H9 (cell line): ENCODE results near the gene PTPRF. TPM values are rescaled to one million over a fixed set of nuclear protein-coding genes. Genes with fewer than 3 reads are reported as not detected.

Experiments used
- DNase-seq: peaks from one replicate; pipeline ENCODE4 v3.0.0-alpha.2; 2017
- H2AFZ ChIP-seq: one replicate; pipeline ENCODE4 v1.6.1; 2013; ENCODE audit warnings: mild to moderate bottlenecking, low read length, control low read depth, moderate library complexity
- H2AK5ac ChIP-seq: 2 replicates; pipeline ENCODE4 v1.6.1; 2013; ENCODE audit warnings: low read length, control low read depth, mixed read lengths; ENCODE audit not compliant: insufficient read length
- H2BK120ac ChIP-seq: one replicate; pipeline ENCODE4 v1.6.1; 2013; ENCODE audit warnings: low read depth, mild to moderate bottlenecking, low read length, control low read depth, inconsistent platforms; ENCODE audit not compliant: poor library complexity, severe bottlenecking
- H2BK12ac ChIP-seq: 2 replicates; pipeline ENCODE4 v1.6.1; 2013; ENCODE audit warnings: low read length, control low read depth, mixed read lengths, low read depth; ENCODE audit not compliant: insufficient read length
- H2BK15ac ChIP-seq: 2 replicates; pipeline ENCODE4 v1.6.1; 2013; ENCODE audit warnings: low read depth, low read length, control low read depth
- H2BK20ac ChIP-seq: one replicate; pipeline ENCODE4 v1.6.1; 2013; ENCODE audit warnings: low read depth, mild to moderate bottlenecking, low read length, control low read depth, inconsistent platforms; ENCODE audit not compliant: poor library complexity, severe bottlenecking
- H2BK5ac ChIP-seq: 2 replicates; pipeline ENCODE4 v1.6.1; 2013; ENCODE audit warnings: low read length, control low read depth, mixed read lengths; ENCODE audit not compliant: insufficient read length
- H3K14ac ChIP-seq: 2 replicates; pipeline ENCODE4 v1.6.1; 2013; ENCODE audit warnings: low read length, control low read depth; ENCODE audit not compliant: insufficient read depth
- H3K18ac ChIP-seq: 2 replicates; pipeline ENCODE4 v1.6.1; 2013; ENCODE audit warnings: low read depth, mild to moderate bottlenecking, mixed read lengths, low read length, control low read depth; ENCODE audit not compliant: insufficient read length
- H3K23ac ChIP-seq: 2 replicates; pipeline ENCODE4 v1.6.1; 2013; ENCODE audit warnings: low read length, control low read depth, mixed read lengths, low read depth; ENCODE audit not compliant: insufficient read length
- H3K23me2 ChIP-seq: 2 replicates; pipeline ENCODE4 v1.6.1; 2013; ENCODE audit warnings: low read depth, mild to moderate bottlenecking, mixed read lengths, low read length, control low read depth; ENCODE audit not compliant: insufficient read length, poor library complexity, severe bottlenecking
- H3K27ac ChIP-seq: 2 replicates; pipeline ENCODE4 v1.5.1; 2013; ENCODE audit warnings: low read length, control low read depth, mixed read lengths, low read depth; ENCODE audit not compliant: insufficient read length
- H3K27me3 ChIP-seq: 2 replicates; pipeline ENCODE4 v1.6.1; 2013; ENCODE audit warnings: low read length, control low read depth, inconsistent platforms; ENCODE audit not compliant: insufficient read depth
- H3K4ac ChIP-seq: 2 replicates; pipeline ENCODE4 v1.6.1; 2013; ENCODE audit warnings: low read depth, mild to moderate bottlenecking, control low read depth, inconsistent platforms, low read length, moderate library complexity
- H3K4me1 ChIP-seq: 2 replicates; pipeline ENCODE4 v1.6.1; 2013; ENCODE audit warnings: low read length, control low read depth, inconsistent platforms; ENCODE audit not compliant: insufficient read depth
- H3K4me2 ChIP-seq: 2 replicates; pipeline ENCODE4 v1.6.1; 2013; ENCODE audit warnings: low read length, control low read depth, mixed read lengths; ENCODE audit not compliant: insufficient read length, insufficient read depth
- H3K56ac ChIP-seq: 2 replicates; pipeline ENCODE4 v1.6.1; 2013; ENCODE audit warnings: low read depth, mild to moderate bottlenecking, mixed read lengths, low read length, control low read depth; ENCODE audit not compliant: insufficient read length
- H3K79me1 ChIP-seq: 2 replicates; pipeline ENCODE4 v1.6.1; 2013; ENCODE audit warnings: low read depth, mild to moderate bottlenecking, moderate library complexity, low read length, control low read depth, inconsistent platforms; ENCODE audit not compliant: insufficient read depth, poor library complexity, severe bottlenecking
- H3K79me2 ChIP-seq: 2 replicates; pipeline ENCODE4 v1.6.1; 2013; ENCODE audit warnings: low read length, control low read depth, inconsistent platforms; ENCODE audit not compliant: insufficient read depth
- H3K9ac ChIP-seq: 2 replicates; pipeline ENCODE4 v1.6.1; 2013; ENCODE audit warnings: low read length, control low read depth, mixed read lengths; ENCODE audit not compliant: insufficient read length; ENCODE audit errors: extremely low read depth
- H3K9me3 ChIP-seq: one replicate; pipeline ENCODE4 v1.6.1; 2013; ENCODE audit warnings: low read depth, low read length, inconsistent platforms; ENCODE audit not compliant: control insufficient read depth
- H3T11ph ChIP-seq: one replicate; pipeline ENCODE4 v1.6.1; 2013; ENCODE audit warnings: mild to moderate bottlenecking, low read length, control low read depth, inconsistent platforms
- H4K20me1 ChIP-seq: one replicate; pipeline ENCODE4 v1.6.1; 2013; ENCODE audit not compliant: control insufficient read depth, insufficient read length, insufficient read depth
- H4K5ac ChIP-seq: 2 replicates; pipeline ENCODE4 v1.6.1; 2013; ENCODE audit warnings: low read depth, mild to moderate bottlenecking, mixed read lengths, low read length, control low read depth; ENCODE audit not compliant: insufficient read length
- H4K8ac ChIP-seq: replicated peaks from 2 replicates; pipeline ENCODE4 v1.6.1; 2013; ENCODE audit warnings: low read length, control low read depth, mixed read lengths, low read depth; ENCODE audit not compliant: insufficient read length
- H4K91ac ChIP-seq: 2 replicates; pipeline ENCODE4 v1.6.1; 2013; ENCODE audit warnings: low read depth, mild to moderate bottlenecking, moderate library complexity, mixed read lengths, low read length, control low read depth; ENCODE audit not compliant: insufficient read length
- H3K27ac Mint-ChIP-seq, 3 experiments: 2 replicates in 2 of 3; 3 replicates in 1 of 3; pipeline ENCODE4 v1.8.0; 2020 to 2021; ENCODE audit warnings: mixed read lengths in 3 of 3, mild to moderate bottlenecking in 1 of 3, moderate library complexity in 1 of 3
- H3K27me3 Mint-ChIP-seq: 2 replicates; pipeline ENCODE4 v1.8.0; 2021; ENCODE audit warnings: low read depth, mild to moderate bottlenecking, moderate library complexity, mixed read lengths
- H3K36me3 Mint-ChIP-seq, 3 experiments: 2 replicates in 2 of 3; 3 replicates in 1 of 3; pipeline ENCODE4 v1.8.0; 2020 to 2021; ENCODE audit warnings: low read depth in 3 of 3, mixed read lengths in 3 of 3; ENCODE audit not compliant: insufficient read depth in 1 of 3
- H3K4me1 Mint-ChIP-seq, 2 experiments: 2 replicates each; pipeline ENCODE4 v1.8.0; 2020; ENCODE audit warnings: mixed read lengths in 2 of 2
- H3K4me3 Mint-ChIP-seq, 2 experiments: 2 replicates in 1 of 2; 3 replicates in 1 of 2; pipeline ENCODE4 v1.8.0; 2020 to 2021; ENCODE audit warnings: mild to moderate bottlenecking in 2 of 2, mixed read lengths in 2 of 2, moderate library complexity in 1 of 2
- H3K9me3 Mint-ChIP-seq, 2 experiments: 2 replicates in 1 of 2; 3 replicates in 1 of 2; pipeline ENCODE4 v1.8.0; 2020; ENCODE audit warnings: mild to moderate bottlenecking in 2 of 2, mixed read lengths in 2 of 2, moderate library complexity in 1 of 2
- WGBS: extraction: QIAGEN DNeasy Blood & Tissue Kit; methylation state at CpG from one replicate; pipeline ENCODE4 v1.1.7; 2013; ENCODE audit warnings: missing lambda C conversion rate, low lambda C conversion rate, mixed read lengths; ENCODE audit not compliant: insufficient read length; ENCODE audit errors: extremely low coverage; 5-methylcytosine and 5-hydroxymethylcytosine counted together
- total RNA-seq: library from RNA; stranded (reverse); gene quantifications from 2 replicates; pipeline ENCODE4 v1.2.1, GENCODE V29; 2021
- TF ChIP-seq, protein P1 (sequence below): fragments of 200-600 bp; sonication (generic); conservative IDR thresholded peaks from 3 replicates; pipeline ENCODE4 v1.8.0; 2021; ENCODE audit warnings: antibody characterized with exemption, mild to moderate bottlenecking

The PTPRF gene
- total RNA-seq, 1 experiment from 2014 or later = 193 TPM

DNA sequence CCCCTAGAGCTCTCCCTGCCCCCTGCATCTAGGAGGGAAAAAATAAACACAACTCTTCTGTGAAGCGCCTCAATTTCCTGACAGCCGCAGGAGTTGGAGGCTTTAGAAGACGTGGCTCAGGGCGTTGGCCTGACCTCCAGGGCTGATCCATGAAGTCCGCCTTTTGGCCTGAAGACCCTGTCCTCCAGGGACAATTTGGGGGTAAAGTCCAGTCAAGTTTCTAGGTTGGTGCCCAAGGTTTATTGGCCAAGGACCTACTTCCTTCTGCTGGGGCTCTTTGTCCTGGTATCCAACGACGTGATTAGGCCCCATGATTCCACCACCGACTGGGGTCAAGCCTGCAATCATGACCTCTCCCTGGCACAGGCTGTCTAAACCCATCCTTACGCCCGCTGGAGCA is 54.9 kb downstream of the PTPRF start:
- no peaks in the 10 kb centered on the region for H3K9me3 ChIP-seq
- no peak overlapping the region for H4K5ac ChIP-seq
- H3K79me1 ChIP-seq = no peaks in the 10 kb centered on the region
- no peak overlapping the region for H2BK15ac ChIP-seq
- no peak overlapping the region for H3K14ac ChIP-seq
- no peak overlapping the region for H2BK12ac ChIP-seq
- H3K79me2 ChIP-seq = no peaks in the 10 kb centered on the region
- no peak overlapping the region for H3K4ac ChIP-seq
- no peak overlapping the region for H2AK5ac ChIP-seq
- no peak overlapping the region for H2BK120ac ChIP-seq
- H3K4me1 Mint-ChIP-seq = peaks cover 0 to 2% of the 10 kb centered on the region in 2 experiments; a peak in 1 of 4 replicates
- no peak overlapping the region for H3K56ac ChIP-seq
- no peak overlapping the region for H3K9ac ChIP-seq
- H4K91ac ChIP-seq = no peak overlapping the region
- no peak for DNase-seq
- no peaks in the 10 kb centered on the region for H3K23me2 ChIP-seq
- peaks cover 2% of the 10 kb centered on the region for H4K20me1 ChIP-seq
- no peak overlapping the region for H3T11ph ChIP-seq
- no peaks in the 10 kb centered on the region; a peak in 1 of 5 replicates for H3K9me3 Mint-ChIP-seq
- H3K27me3 Mint-ChIP-seq = no peaks in the 10 kb centered on the region
- TF ChIP-seq, protein P1, sequence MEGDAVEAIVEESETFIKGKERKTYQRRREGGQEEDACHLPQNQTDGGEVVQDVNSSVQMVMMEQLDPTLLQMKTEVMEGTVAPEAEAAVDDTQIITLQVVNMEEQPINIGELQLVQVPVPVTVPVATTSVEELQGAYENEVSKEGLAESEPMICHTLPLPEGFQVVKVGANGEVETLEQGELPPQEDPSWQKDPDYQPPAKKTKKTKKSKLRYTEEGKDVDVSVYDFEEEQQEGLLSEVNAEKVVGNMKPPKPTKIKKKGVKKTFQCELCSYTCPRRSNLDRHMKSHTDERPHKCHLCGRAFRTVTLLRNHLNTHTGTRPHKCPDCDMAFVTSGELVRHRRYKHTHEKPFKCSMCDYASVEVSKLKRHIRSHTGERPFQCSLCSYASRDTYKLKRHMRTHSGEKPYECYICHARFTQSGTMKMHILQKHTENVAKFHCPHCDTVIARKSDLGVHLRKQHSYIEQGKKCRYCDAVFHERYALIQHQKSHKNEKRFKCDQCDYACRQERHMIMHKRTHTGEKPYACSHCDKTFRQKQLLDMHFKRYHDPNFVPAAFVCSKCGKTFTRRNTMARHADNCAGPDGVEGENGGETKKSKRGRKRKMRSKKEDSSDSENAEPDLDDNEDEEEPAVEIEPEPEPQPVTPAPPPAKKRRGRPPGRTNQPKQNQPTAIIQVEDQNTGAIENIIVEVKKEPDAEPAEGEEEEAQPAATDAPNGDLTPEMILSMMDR = no peak
- no peak overlapping the region for H4K8ac ChIP-seq
- H2BK20ac ChIP-seq = no peak overlapping the region
- no peak overlapping the region for H3K4me2 ChIP-seq
- no peaks in the 10 kb centered on the region for H3K27me3 ChIP-seq
- WGBS = no CpG with 5 or more reads among the region's 10 CpGs
- peak overlapping the region in 2 of 3 experiments; percentile 16 to 77; a peak in 1 of 7 replicates for H3K27ac Mint-ChIP-seq
- H2BK5ac ChIP-seq = no peak overlapping the region
- H2AFZ ChIP-seq = no peak overlapping the region
- H3K23ac ChIP-seq = no peak overlapping the region
- no peak overlapping the region for H3K4me3 Mint-ChIP-seq
- H3K36me3 Mint-ChIP-seq = peaks cover 5 to 45% (median 40%) of the 10 kb centered on the region in 3 experiments; a peak in 6 of 7 replicates
- H3K4me1 ChIP-seq = no peaks in the 10 kb centered on the region
- no peak overlapping the region for H3K18ac ChIP-seq
- H3K27ac ChIP-seq = no peak overlapping the region
